Uterus (tissue), 4 donors: ENCODE data around the gene PRXL2A. TPM values are rescaled to one million over a fixed set of nuclear protein-coding genes. Genes with fewer than 3 reads are reported as not detected.
A peak's percentile ranks its signal among the peaks of the same experiment; 100 is the strongest.

Experiments
- DNase-seq, 2 donors: peaks; one replicate each; pipeline ENCODE4 v3.0.0-alpha.2; 2019 to 2020
- H3K27ac ChIP-seq, 2 donors: fragments of 200-600 bp; sonication (generic); 1 replicate in 1 of 2; 2 replicates in 1 of 2; pipeline ENCODE4 v1.5.1; 2016 to 2018
- H3K27me3 ChIP-seq, 2 donors: fragments of 200-600 bp; sonication (generic); one replicate each; pipeline ENCODE4 v1.5.1; 2018 to 2019; ENCODE audit warnings: control low read depth in 1 of 2
- H3K36me3 ChIP-seq, 2 donors: fragments of 200-600 bp; sonication (generic); one replicate each; pipeline ENCODE4 v1.5.1; 2019; ENCODE audit warnings: control low read depth in 1 of 2
- H3K4me1 ChIP-seq, 2 donors: fragments of 200-600 bp; sonication (generic); one replicate each; pipeline ENCODE4 v1.5.1; 2018 to 2019; ENCODE audit warnings: control low read depth in 1 of 2
- H3K4me3 ChIP-seq, 2 donors: fragments of 200-600 bp; sonication (generic); 1 replicate in 1 of 2; 2 replicates in 1 of 2; pipeline ENCODE4 v1.5.1; 2018 to 2019; ENCODE audit warnings: mild to moderate bottlenecking in 1 of 2
- H3K9me3 ChIP-seq, 2 donors: fragments of 200-600 bp; sonication (generic); one replicate each; pipeline ENCODE4 v1.5.1; 2019; ENCODE audit warnings: control low read depth in 1 of 2
- CTCF ChIP-seq, 4 experiments: fragments of 200-600 bp in 2 of 4; fragments of 450-650 bp in 2 of 4; sonication (generic) in 2 of 4; IDR thresholded peaks; one replicate each; pipeline ENCODE4 v1.5.1; 2016 to 2019; ENCODE audit warnings: antibody characterized with exemption in 4 of 4, mild to moderate bottlenecking in 2 of 4, moderate library complexity in 1 of 4
- POLR2A ChIP-seq, 2 donors: fragments of 450-650 bp; IDR thresholded peaks; one replicate each; pipeline ENCODE4 v1.6.1; 2016; ENCODE audit warnings: antibody characterized with exemption in 2 of 2, mild to moderate bottlenecking in 1 of 2, moderate library complexity in 1 of 2
- intact Hi-C: fragments of 100-400 bp; cut with DNase I; formaldehyde crosslinking; loops from one replicate; pipeline ENCODE4 v1.15.1; 2023; ENCODE audit warnings: low total_unique reads
- total RNA-seq, 4 donors: library from RNA; depleted of rRNA in 3 of 4; stranded (reverse); fragments of >200 nt in 3 of 4; gene quantifications; one replicate each; pipeline versions ENCODE4 v1.1.0 to v1.2.4, GENCODE V29; 2014 to 2023
- donor health status: DM: yes; HTN: yes; CAD: no.

The PRXL2A gene
- total RNA-seq, 4 donors from 2014 or later, result 12.3 to 70.7 (median 50.9) TPM

- Histone ChIP-seq H3K27me3 (no peaks in the 10 kb centered on the region), H3K36me3 (no peaks in the 10 kb centered on the region), H3K9me3 (no peaks in the 10 kb centered on the region), H3K4me1 (no peaks in the 10 kb centered on the region), H3K4me3 (no peak overlapping the region), H3K27ac (peak overlapping the region in 1 of 2 donors; percentile 3)
- no peak for DNase-seq
- intact Hi-C loops, result no loop called here
- no peak for TF ChIP-seq POLR2A (IDR thresholded peaks at IDR 0.05)
- peak in 1 of 4 experiments; percentile 25 for TF ChIP-seq CTCF (IDR thresholded peaks at IDR 0.05)
Observed at GRCh38 chr10:80443531-80443974, 35.2 kb downstream of the PRXL2A start.

- no peak overlapping the region for H3K4me3 ChIP-seq
- peak overlapping the region in 1 of 2 donors; percentile 3 for H3K27ac ChIP-seq
- H3K9me3 ChIP-seq, result no peaks in the 10 kb centered on the region
- no peak for DNase-seq
- no peaks in the 10 kb centered on the region for H3K4me1 ChIP-seq
- intact Hi-C loops, result no loop called here
- no peaks in the 10 kb centered on the region for H3K36me3 ChIP-seq
- no peak for TF ChIP-seq POLR2A (IDR thresholded peaks at IDR 0.05)
- TF ChIP-seq CTCF (IDR thresholded peaks at IDR 0.05), result no peak
- no peaks in the 10 kb centered on the region for H3K27me3 ChIP-seq
Observed at GRCh38 chr10:80444124-80444523, 35.8 kb downstream of the PRXL2A start.

GRCh38 chr10:80444646-80445319 is 36.4 kb downstream of the PRXL2A start:
- Histone ChIP-seq H3K27ac (no peak overlapping the region), H3K4me1 (no peaks in the 10 kb centered on the region), H3K27me3 (no peaks in the 10 kb centered on the region), H3K4me3 (no peak overlapping the region), H3K36me3 (no peaks in the 10 kb centered on the region), H3K9me3 (no peaks in the 10 kb centered on the region)
- peak; percentile 52 to 68 for DNase-seq
- intact Hi-C loops, result no loop called here
- peak; percentile 35 to 61 (median 50) for TF ChIP-seq CTCF (IDR thresholded peaks at IDR 0.05)
- TF ChIP-seq POLR2A (IDR thresholded peaks at IDR 0.05), result no peak

GRCh38 chr10:80447436-80448190 is 39.3 kb downstream of the PRXL2A start:
- Histone ChIP-seq H3K4me3 (no peak overlapping the region), H3K4me1 (no peaks in the 10 kb centered on the region), H3K36me3 (no peaks in the 10 kb centered on the region), H3K9me3 (no peaks in the 10 kb centered on the region), H3K27me3 (no peaks in the 10 kb centered on the region), H3K27ac (no peak overlapping the region)
- intact Hi-C loops, result no loop called here
- no peak for DNase-seq
- no peak for TF ChIP-seq POLR2A (IDR thresholded peaks at IDR 0.05)
- TF ChIP-seq CTCF (IDR thresholded peaks at IDR 0.05), result no peak
